ENCODE results near the gene PPFIBP1.
A peak's percentile ranks its signal among the peaks of the same experiment; 100 is the strongest.

Gene PPFIBP1

GRCh38 chr12:27665704-27666103 lies 141.7 kb downstream of the PPFIBP1 start:
- no peak for DNase-seq (ENCODE audit: low spot score)

GRCh38 chr12:27666510-27666909 lies 142.5 kb downstream of the PPFIBP1 start:
- DNase-seq (ENCODE audit: low spot score) = no peak

GRCh38 chr12:27667540-27667939 lies 143.5 kb downstream of the PPFIBP1 start:
- no peak for DNase-seq (ENCODE audit: low spot score)

- no peak for DNase-seq (ENCODE audit: low spot score)
These were observed 148.0 kb downstream of the PPFIBP1 start for GRCh38 chr12:27672051-27672450.

- DNase-seq (ENCODE audit: low spot score) = no peak
These were observed 148.6 kb downstream of the PPFIBP1 start for GRCh38 chr12:27672643-27673042.

GRCh38 chr12:27673101-27673718 lies 149.2 kb downstream of the PPFIBP1 start:
- DNase-seq (ENCODE audit: low spot score) = no peak

- DNase-seq (ENCODE audit: low spot score) = no peak
These were observed 151.0 kb downstream of the PPFIBP1 start for GRCh38 chr12:27674989-27675388.

GRCh38 chr12:27680619-27681018 lies 156.6 kb downstream of the PPFIBP1 start:
- DNase-seq (ENCODE audit: low spot score) = no peak

- no peak for DNase-seq (ENCODE audit: low spot score)
These were observed 158.5 kb downstream of the PPFIBP1 start for GRCh38 chr12:27682534-27682933.

- no peak for DNase-seq (ENCODE audit: low spot score)
These were observed 161.3 kb downstream of the PPFIBP1 start for GRCh38 chr12:27685274-27685673.

- no peak for DNase-seq (ENCODE audit: low spot score)
These were observed 162.1 kb downstream of the PPFIBP1 start for GRCh38 chr12:27686147-27686546.

- no peak for DNase-seq (ENCODE audit: low spot score)
These were observed 164.7 kb downstream of the PPFIBP1 start for GRCh38 chr12:27688671-27689070.

GRCh38 chr12:27689558-27690180 lies 165.7 kb downstream of the PPFIBP1 start:
- no peak for DNase-seq (ENCODE audit: low spot score)

- no peak for DNase-seq (ENCODE audit: low spot score)
These were observed 169.4 kb downstream of the PPFIBP1 start for GRCh38 chr12:27693403-27693802.

GRCh38 chr12:27695556-27696292 lies 171.7 kb downstream of the PPFIBP1 start:
- DNase-seq (ENCODE audit: low spot score) = no peak

- no peak for DNase-seq (ENCODE audit: low spot score)
These were observed 172.3 kb downstream of the PPFIBP1 start, which contains the start of gene REP15 for GRCh38 chr12:27696293-27696652. Gene REP15 (plus strand): TSS chr12:27696447. CDS start chr12:27696563, 116 bp downstream.

GRCh38 chr12:27696864-27697564 lies 173.0 kb downstream of the PPFIBP1 start:
- DNase-seq (ENCODE audit: low spot score) = no peak

GRCh38 chr12:27703720-27704452 lies 179.9 kb downstream of the PPFIBP1 start:
- peak; percentile 36 for DNase-seq (ENCODE audit: low spot score)

GRCh38 chr12:27705263-27705662 lies 181.3 kb downstream of the PPFIBP1 start:
- DNase-seq (ENCODE audit: low spot score) = no peak

GRCh38 chr12:27707216-27707615 lies 183.2 kb downstream of the PPFIBP1 start:
- DNase-seq (ENCODE audit: low spot score) = no peak

GRCh38 chr12:27709212-27709931 lies 185.4 kb downstream of the PPFIBP1 start:
- no peak for DNase-seq (ENCODE audit: low spot score)
